Chondrocyte (in vitro differentiated cells): ENCODE data around the gene VASN. TPM values are rescaled to one million over a fixed set of nuclear protein-coding genes. Genes with fewer than 3 reads are reported as not detected.

Experiments
- DNase-seq: peaks from one replicate; pipeline ENCODE4 v3.0.0; 2021; ENCODE audit warnings: mixed read lengths, low spot score
- H3K27ac Mint-ChIP-seq: one replicate; pipeline ENCODE4 v1.8.0; 2021; ENCODE audit warnings: mild to moderate bottlenecking, moderate library complexity, mixed read lengths; ENCODE audit not compliant: unreplicated experiment
- H3K27me3 Mint-ChIP-seq: 2 replicates; pipeline ENCODE4 v1.8.0; 2021; ENCODE audit warnings: low read depth, mixed read lengths
- H3K36me3 Mint-ChIP-seq: 2 replicates; pipeline ENCODE4 v1.8.0; 2021; ENCODE audit warnings: low read depth, mixed read lengths
- H3K4me1 Mint-ChIP-seq: 2 replicates; pipeline ENCODE4 v1.8.0; 2021; ENCODE audit warnings: low read depth, mild to moderate bottlenecking, mixed read lengths
- H3K4me3 Mint-ChIP-seq: one replicate; pipeline ENCODE4 v1.8.0; 2021; ENCODE audit warnings: mild to moderate bottlenecking, moderate library complexity, mixed read lengths; ENCODE audit not compliant: unreplicated experiment
- H3K9me3 Mint-ChIP-seq: 2 replicates; pipeline ENCODE4 v1.8.0; 2021; ENCODE audit warnings: low read depth, mixed read lengths
- CTCF ChIP-seq: fragments of 200-600 bp; sonication (generic); IDR thresholded peaks from 2 replicates; pipeline ENCODE4 v1.5.0; 2021; ENCODE audit warnings: antibody characterized with exemption, mild to moderate bottlenecking, moderate library complexity
- total RNA-seq: library from RNA; stranded (reverse); gene quantifications from 3 replicates; pipeline ENCODE4 v1.2.1, GENCODE V29; 2021

VASN gene
- total RNA-seq, 1 donor from 2014 or later, result 82.0 TPM

GRCh38 chr16:4419402-4419959 lies 47.8 kb downstream of the VASN start:
- no peak for TF ChIP-seq CTCF
- no peak overlapping the region for H3K4me3 Mint-ChIP-seq
- H3K27me3 Mint-ChIP-seq, result no peaks in the 10 kb centered on the region
- H3K4me1 Mint-ChIP-seq, result peaks cover 15% of the 10 kb centered on the region
- DNase-seq, result no peak
- H3K36me3 Mint-ChIP-seq, result no peaks in the 10 kb centered on the region
- H3K9me3 Mint-ChIP-seq, result no peaks in the 10 kb centered on the region
- no peak overlapping the region for H3K27ac Mint-ChIP-seq

DNA sequence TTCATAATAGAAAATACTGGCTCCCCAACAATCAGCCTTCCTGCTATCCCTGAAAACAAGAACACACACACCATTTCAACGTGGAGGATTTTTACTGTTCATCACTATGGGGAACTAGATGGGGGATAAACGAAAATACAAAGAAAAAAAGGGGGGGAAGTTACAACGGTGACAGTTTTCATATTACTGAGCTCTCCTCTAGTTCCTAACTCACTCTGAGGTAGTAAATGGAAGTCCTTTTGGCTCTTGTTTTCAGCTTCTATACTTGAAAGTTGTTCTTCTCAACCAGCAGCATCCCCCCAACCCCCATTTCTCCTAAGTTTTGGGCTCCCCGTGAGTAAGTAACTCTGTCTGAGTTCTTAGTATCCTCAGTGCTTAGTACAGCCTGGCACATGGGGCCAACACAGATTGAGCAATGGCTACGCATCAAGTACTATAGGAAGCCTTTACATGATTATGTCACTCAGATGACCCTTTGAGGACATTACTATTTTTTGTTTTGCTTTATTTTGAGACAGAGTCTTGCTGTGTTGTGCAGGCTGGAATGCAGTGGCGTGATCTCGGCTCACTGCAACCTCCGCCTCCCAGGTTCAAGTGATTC lies 49.0 kb downstream of the VASN start:
- Mint-ChIP-seq H3K9me3 (no peaks in the 10 kb centered on the region), H3K4me1 (peaks cover 9% of the 10 kb centered on the region), H3K27ac (no peak overlapping the region), H3K36me3 (no peaks in the 10 kb centered on the region), H3K27me3 (no peaks in the 10 kb centered on the region), H3K4me3 (no peak overlapping the region)
- DNase-seq, result no peak
- no peak for TF ChIP-seq CTCF

- peak; percentile 96 for DNase-seq
- H3K27ac Mint-ChIP-seq, result peak within 1 kb of the TSS; percentile 98
- no peaks in the 10 kb centered on the region for H3K9me3 Mint-ChIP-seq
- H3K4me3 Mint-ChIP-seq, result peak within 1 kb of the TSS; percentile 97
- H3K36me3 Mint-ChIP-seq, result peaks cover 3% of the 10 kb centered on the region
- peaks cover 25% of the 10 kb centered on the region for H3K4me1 Mint-ChIP-seq
- H3K27me3 Mint-ChIP-seq, result no peaks in the 10 kb centered on the region
- no peak for TF ChIP-seq CTCF
Observed at GRCh38 chr16:4425378-4426020, 53.9 kb downstream of the VASN start, which contains the start of gene DNAJA3. DNAJA3 (plus strand) TSS chr16:4425868; CDS start chr16:4425882, 14 bp downstream.

GRCh38 chr16:4426021-4426684 lies 54.5 kb downstream of the VASN start:
- peak overlapping the region; percentile 98 for H3K27ac Mint-ChIP-seq
- peak overlapping the region; percentile 97 for H3K4me3 Mint-ChIP-seq
- peaks cover 3% of the 10 kb centered on the region for H3K36me3 Mint-ChIP-seq
- peaks cover 25% of the 10 kb centered on the region for H3K4me1 Mint-ChIP-seq
- H3K9me3 Mint-ChIP-seq, result no peaks in the 10 kb centered on the region
- no peak for DNase-seq
- no peak for TF ChIP-seq CTCF
- no peaks in the 10 kb centered on the region for H3K27me3 Mint-ChIP-seq

DNA sequence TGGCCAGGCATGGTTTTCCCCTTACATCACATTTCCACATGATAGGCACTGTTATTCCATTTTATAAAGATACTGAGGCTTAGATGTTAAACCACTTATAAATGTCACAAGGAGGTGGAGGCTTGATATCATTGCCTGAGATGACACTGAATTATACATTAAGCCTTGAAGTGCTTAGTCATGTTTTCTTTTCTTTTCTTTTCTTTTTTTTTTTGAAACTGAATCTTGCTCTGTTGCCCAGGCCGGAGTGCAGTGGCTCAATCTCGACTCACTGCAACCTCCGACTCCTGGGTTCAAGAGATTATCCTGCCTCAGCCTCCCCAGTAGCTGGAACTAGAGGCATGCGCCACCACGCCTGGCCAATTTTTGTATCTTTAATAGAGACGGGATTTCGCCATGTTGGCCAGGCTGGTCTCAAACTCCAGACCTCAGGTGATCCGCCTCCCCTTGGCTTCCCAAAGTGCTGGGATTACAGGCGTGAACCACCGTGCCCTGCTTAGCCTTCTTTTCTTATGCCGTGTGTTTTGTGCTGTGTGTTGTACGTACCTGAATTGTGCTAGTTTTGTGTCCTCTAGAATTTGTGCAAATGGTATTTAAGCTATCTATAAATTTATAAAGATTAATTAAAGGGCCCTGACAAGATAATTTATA lies 55.2 kb downstream of the VASN start:
- H3K27me3 Mint-ChIP-seq, result no peaks in the 10 kb centered on the region
- no peak for DNase-seq
- H3K4me1 Mint-ChIP-seq, result peaks cover 25% of the 10 kb centered on the region
- TF ChIP-seq CTCF, result no peak
- no peaks in the 10 kb centered on the region for H3K9me3 Mint-ChIP-seq
- H3K27ac Mint-ChIP-seq, result peak overlapping the region; percentile 98
- H3K36me3 Mint-ChIP-seq, result peaks cover 5% of the 10 kb centered on the region
- H3K4me3 Mint-ChIP-seq, result peak overlapping the region; percentile 97
